ENCODE data around the gene ENOX1.

- no peak for TF ChIP-seq SP1 (CRISPR knock-in tag; conservative IDR thresholded peaks at IDR 0.05)
- TF ChIP-seq AR (CRISPR knock-in tag; IDR thresholded peaks at IDR 0.05), result no peak
- TF ChIP-seq CTCF (IDR thresholded peaks at IDR 0.05), result no peak
- TF ChIP-seq MAX (CRISPR knock-in tag; IDR thresholded peaks at IDR 0.05), result no peak
- TF ChIP-seq ZNF138 (CRISPR knock-in tag; conservative IDR thresholded peaks at IDR 0.05), result no peak
- TF ChIP-seq NFATC4 (CRISPR knock-in tag; IDR thresholded peaks at IDR 0.05), result no peak
- no peak for TF ChIP-seq ESRRA (CRISPR knock-in tag; IDR thresholded peaks at IDR 0.05; ENCODE audit: borderline replicate concordance)
- no peak for TF ChIP-seq ZNF263 (CRISPR knock-in tag; IDR thresholded peaks at IDR 0.05; ENCODE audit: low read depth)
- TF ChIP-seq PREB (CRISPR knock-in tag; IDR thresholded peaks at IDR 0.05; ENCODE audit: borderline replicate concordance), result no peak
- no peak for TF ChIP-seq NR1H2 (CRISPR knock-in tag; IDR thresholded peaks at IDR 0.05)
Observed at GRCh38 chr13:43493496-43494000, 293.2 kb downstream of the ENOX1 start.
